CD4-positive, alpha-beta T cell treated with Interleukin-17A for 1 hour (primary cell): ENCODE results near the gene STX18.
"Not testable (repeated sequence)": the region's sequence is repeated elsewhere in the genome, so short reads cannot be mapped to it uniquely, and the experiment has no call there.

Experiments
- DNase-seq: peaks from one replicate; pipeline ENCODE4 v3.0.0-alpha.2; 2020

STX18 gene

GRCh38 chr4:4432341-4433125, 109.3 kb downstream of the STX18 start:
- DNase-seq, result no peak

GRCh38 chr4:4430492-4431195, 111.2 kb downstream of the STX18 start:
- DNase-seq, result peak; percentile 57

GRCh38 chr4:4428966-4429875, 112.6 kb downstream of the STX18 start:
- no peak for DNase-seq

GRCh38 chr4:4427886-4428285, 114.0 kb downstream of the STX18 start:
- DNase-seq, result no peak

GRCh38 chr4:4427121-4427870, 114.6 kb downstream of the STX18 start:
- no peak for DNase-seq

- DNase-seq, result no peak
Observed at GRCh38 chr4:4426511-4427120, 115.2 kb downstream of the STX18 start.

- DNase-seq, result no peak
Observed at GRCh38 chr4:4425696-4426095, 116.2 kb downstream of the STX18 start.

- no peak for DNase-seq
Observed at GRCh38 chr4:4425119-4425690, 116.6 kb downstream of the STX18 start.

- DNase-seq, result no peak
Observed at GRCh38 chr4:4424499-4425115, 117.2 kb downstream of the STX18 start.

GRCh38 chr4:4423706-4424498, 117.9 kb downstream of the STX18 start:
- DNase-seq, result no peak

- DNase-seq, result no peak
Observed at GRCh38 chr4:4422856-4423499, 118.9 kb downstream of the STX18 start.

GRCh38 chr4:4422117-4422516, 119.7 kb downstream of the STX18 start:
- DNase-seq, result not testable (repeated sequence)

- DNase-seq, result no peak
Observed at GRCh38 chr4:4421356-4421755, 120.5 kb downstream of the STX18 start.

GRCh38 chr4:4420421-4420820, 121.4 kb downstream of the STX18 start:
- DNase-seq, result no peak

GRCh38 chr4:4419896-4420295, 122.0 kb downstream of the STX18 start:
- DNase-seq, result no peak

- no peak for DNase-seq
Observed at GRCh38 chr4:4418676-4419390, 123.0 kb downstream of the STX18 start.

GRCh38 chr4:4417886-4418285, 124.0 kb downstream of the STX18 start:
- DNase-seq, result no peak

GRCh38 chr4:4416981-4417380, 124.9 kb downstream of the STX18 start:
- no peak for DNase-seq
